Daoy (cell line): Measurements from ENCODE around the gene SDHA. TPM values are rescaled to one million over a fixed set of nuclear protein-coding genes. Genes with fewer than 3 reads are reported as not detected.

Experiments
- DNase-seq: peaks from one replicate; pipeline ENCODE4 v3.0.0-alpha.2; 2015; ENCODE audit warnings: low read depth
- total RNA-seq: library from RNA; depleted of rRNA; stranded (reverse); fragments of >200 nt; shearing (Covaris generic); gene quantifications from 2 replicates; pipeline ENCODE4 v1.2.3, GENCODE V29; 2014

SDHA gene
- total RNA-seq, 1 experiment from 2014 or later, result 97.6 TPM

DNA sequence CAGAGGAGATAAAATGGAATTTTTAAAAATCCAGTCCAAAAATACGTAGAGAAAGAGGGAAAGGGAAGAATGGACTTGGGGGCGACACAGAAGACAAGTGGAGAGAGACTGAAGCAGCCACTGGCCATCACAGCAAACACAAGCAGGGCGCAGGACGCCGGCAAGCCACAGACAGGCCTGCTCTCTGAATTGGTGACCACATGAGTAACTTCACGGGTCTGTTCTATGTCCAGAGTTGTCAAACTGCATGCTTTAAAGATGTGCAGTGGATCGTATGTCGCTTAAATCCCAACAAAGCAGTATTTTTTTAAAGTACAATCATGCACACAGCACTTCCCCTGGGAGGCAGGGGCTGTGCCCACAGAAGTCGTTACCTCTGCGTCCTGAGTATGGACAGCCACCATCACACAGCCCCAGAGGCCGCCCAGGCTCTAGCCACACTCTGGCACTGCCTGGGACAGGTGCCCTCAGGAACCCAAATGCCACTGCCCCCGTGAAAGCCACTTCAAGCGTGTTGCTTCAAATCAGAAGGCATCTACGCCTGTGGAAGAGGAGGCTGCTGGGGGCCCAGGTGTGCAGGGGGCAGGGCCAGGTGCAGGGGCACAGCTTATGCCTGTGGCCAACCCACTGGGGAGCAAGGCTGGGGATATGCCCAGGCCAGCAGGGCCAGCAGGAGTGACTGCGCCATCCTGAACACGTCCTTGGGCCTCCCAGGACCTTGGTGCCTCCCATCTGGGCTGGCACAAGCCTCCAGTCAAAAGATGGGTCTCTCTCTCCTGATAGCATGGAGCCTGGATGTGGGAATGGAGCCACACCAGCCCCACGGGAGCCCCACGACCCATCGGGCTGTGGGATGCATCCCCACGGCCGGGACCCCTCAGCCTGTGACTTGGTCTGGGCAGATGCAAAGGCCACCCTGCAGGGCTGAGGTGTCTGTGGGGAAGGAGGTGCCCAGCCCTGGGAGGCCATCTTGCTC lies 32.7 kb upstream of the SDHA start:
- DNase-seq, result no peak

DNA sequence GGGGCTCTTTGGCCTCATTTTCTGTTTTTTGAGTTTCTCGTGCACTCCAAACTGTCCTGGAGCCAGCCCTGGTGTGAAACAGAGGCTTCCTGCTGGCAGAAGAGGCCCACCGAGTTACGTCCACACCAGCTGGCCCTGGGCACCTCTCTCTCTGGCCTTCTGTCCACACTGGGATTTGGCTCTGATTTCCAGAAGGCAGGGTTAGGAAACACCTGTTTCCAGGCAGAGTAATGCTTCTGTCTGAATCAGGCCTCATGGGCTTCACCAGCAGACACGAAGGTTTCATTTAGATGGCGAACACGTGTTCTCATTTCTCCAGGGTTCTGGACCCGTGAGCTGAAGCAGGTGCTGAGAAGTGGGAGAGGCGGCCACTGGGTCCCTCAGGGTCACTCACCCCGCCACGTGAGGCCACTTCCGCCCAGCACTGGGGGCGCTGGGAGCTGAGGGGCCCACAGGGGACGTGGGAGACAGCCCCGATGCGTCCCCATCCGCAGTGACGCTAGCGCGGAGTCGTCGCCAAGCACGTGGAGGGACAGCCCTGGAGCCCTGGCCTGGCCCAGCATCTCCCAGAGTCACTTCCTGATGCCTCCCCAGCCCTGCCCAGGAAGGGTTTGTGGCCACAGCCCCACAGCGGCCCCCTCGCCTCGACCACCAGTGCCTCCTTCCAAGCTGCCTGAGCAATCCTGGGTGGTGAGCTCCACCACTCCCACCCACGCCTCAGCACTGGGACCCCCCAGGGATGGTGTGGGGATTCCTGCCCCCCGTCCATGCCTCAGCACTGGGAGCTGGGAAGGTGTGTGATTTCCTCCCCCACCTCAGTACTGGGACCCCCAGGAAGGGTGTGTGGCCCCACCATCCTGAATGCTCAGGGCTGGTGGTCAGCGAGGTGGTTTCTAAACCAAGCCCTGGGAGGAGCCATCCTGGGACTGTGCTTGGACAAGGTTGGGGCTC lies 31.8 kb upstream of the SDHA start:
- no peak for DNase-seq

DNA sequence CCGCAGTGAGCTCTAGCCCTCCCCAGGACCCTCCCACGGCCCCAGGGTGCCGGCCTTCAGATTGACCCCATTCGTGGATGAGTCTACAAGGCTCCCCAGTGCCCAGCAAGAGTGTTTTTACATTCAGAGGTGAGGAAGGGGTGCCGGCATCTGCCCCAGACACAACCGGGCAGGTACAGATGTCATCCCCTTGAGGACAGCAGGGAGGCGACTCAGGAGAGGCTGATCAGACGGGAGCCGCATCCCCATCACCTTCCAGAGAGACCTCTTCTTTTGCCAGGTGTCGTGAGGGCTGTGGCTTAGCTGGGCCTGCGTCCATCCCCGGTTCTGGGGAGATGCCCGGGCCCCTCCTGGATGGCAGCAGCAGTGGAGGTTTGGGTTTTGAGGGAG lies 31.1 kb upstream of the SDHA start:
- DNase-seq, result no peak

DNA sequence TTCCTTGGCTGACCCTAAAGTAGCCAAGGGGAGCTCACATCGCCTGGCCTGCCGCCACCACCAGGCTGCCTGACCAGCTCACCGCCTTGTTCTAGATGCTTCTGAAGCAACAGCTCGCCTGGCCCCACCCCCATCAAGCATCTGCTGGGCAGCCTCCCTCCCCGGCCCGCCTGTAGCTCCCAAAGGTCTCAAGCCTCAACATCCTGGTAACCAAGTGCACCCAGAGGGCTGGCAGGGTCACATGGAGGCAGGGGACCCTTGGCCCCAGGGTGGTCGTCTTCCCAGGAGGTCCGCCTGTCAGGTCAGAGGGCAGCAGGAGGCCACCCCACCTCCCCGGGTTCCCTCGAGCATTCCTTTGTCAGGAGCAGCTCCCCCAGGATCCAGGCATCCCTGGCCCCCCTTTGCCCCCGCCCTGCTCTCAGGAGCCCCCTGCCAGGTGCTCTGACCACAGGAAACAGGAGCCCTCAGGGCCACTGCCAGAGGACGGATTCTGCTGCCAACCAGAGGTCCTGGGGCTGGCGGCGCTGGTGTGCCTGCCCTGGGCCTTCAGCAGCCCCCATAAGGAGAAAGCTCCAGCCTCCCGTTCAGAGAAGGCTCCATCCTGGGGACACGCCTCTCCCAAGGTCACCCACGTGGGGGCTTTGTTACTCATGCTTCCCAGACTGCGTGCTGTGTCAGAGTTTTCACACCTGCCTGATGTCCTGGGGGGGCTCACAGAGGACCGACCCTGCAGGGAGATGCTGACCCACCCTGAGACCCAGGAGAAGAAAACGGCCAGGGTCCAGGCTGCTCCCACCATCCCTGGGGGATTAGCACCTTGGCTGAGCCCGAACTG lies 30.3 kb upstream of the SDHA start:
- peak; percentile 35 for DNase-seq

DNA sequence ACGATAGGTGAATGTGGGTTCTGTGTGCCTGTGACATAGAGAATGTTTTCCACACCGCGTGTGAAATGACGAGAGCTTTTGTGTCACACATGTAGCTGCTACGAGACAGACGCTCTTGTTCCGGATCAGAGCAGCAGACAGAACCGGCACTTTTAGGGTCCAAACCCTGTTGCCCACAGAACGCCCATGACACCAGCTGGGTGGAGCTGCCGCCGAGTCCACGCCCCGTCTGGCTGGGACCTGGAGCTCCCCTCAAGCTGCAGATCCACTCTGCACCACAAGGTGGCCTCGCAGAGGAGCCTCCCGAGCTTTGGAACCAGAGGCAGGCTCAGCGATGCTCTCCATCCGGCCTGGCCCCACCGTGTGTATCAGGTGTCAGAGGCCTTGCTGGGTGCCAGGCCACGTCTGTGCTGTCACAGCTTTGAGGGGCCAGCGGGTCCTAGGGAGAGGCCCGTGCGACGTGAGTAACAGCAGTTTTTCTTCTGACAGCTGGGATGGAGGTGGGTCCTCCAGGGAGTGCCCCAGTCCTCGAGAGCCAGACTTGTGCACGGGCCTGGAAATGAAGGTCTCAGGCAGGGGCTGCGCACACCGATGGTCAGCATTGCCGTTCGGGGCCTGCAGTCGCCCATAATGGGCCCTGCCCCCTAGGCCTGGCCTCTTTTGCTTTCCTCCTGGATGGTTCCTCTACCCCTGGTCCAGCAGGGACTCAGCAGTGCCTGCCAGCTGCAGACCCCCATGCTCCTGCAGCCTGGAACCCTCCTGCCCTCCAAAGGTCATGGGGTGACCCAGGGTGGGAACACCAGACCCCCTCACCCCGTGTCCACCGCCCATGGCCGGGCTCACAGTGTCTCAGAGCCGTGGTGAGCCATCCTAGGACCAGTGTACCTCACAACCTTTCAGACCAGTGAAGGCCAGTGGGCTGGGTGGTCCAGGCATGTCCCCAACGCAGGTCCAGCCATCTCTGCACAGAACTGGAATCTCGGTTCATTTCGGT lies 29.3 kb upstream of the SDHA start:
- peak; percentile 93 for DNase-seq

DNA sequence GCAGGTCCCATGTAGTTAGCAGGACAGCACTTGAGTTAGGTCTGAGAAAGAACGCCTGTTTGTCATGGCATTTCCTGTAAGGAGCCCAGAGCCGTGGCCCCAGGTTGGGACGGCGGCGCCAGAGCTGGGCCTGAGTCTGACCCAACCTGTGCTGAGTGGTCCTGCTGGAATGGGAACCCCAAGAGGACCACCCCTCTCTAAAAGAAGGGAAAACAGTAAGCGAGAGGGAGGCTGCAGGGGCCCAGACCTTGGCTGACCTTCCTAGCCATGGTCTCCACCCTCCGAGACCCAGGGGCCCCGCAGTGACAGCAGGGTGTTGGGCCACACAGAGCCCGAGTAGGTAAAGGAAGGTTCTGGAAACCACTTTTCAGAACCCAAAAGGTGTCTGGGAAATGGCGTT lies 28.6 kb upstream of the SDHA start:
- no peak for DNase-seq

DNA sequence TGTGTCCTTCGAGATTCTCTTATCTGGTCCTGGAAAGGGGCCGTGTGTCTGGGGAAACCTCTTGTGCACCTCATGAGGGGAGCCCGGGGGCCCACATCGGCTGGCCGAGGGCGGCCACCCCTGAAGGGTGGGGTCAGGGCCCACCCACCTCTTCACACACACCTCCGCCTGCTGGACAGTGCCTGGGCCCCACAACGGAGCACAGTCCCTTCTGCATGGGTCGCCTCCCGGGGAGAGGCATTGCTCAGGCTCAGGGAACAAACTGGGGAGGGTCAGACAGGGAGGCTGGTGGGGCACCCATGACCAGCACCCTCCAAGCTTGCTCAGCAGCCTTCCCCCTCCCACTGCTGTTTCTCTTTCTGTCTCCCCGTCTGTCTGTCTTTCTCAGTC lies 28.1 kb upstream of the SDHA start:
- DNase-seq, result no peak

DNA sequence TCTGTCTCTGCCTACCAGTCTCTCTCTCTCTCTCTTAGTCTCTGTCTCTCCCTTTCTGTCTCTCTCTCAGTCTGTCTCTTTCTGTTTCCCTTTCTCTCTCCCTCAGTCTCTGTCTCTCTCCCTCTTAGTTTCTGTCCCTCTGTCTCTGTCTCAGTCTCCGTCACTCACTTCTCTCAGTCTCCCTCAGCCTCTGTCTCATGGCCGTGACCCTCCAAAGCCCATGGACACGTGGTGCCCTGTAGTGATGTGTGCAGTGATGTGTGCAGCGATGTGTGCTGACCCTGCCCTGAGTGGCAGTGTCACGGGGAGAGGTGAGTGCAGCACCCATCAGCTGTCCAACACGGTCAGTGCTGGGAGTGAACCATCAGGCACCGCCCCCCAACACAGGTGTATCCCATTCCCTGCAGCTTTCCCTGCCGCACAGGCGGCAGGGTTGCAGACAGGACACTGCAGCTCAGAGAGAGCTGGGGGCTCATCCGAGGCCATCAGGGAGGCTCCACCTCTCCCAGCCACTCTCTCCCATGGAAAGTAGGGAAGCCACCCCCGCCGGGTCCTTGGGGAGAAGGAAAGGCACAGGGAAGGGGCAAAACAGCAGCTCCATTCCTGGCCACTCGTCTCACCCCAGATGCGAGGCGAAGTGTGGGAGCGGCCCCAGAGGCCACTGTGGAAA lies 27.6 kb upstream of the SDHA start:
- no peak for DNase-seq

DNA sequence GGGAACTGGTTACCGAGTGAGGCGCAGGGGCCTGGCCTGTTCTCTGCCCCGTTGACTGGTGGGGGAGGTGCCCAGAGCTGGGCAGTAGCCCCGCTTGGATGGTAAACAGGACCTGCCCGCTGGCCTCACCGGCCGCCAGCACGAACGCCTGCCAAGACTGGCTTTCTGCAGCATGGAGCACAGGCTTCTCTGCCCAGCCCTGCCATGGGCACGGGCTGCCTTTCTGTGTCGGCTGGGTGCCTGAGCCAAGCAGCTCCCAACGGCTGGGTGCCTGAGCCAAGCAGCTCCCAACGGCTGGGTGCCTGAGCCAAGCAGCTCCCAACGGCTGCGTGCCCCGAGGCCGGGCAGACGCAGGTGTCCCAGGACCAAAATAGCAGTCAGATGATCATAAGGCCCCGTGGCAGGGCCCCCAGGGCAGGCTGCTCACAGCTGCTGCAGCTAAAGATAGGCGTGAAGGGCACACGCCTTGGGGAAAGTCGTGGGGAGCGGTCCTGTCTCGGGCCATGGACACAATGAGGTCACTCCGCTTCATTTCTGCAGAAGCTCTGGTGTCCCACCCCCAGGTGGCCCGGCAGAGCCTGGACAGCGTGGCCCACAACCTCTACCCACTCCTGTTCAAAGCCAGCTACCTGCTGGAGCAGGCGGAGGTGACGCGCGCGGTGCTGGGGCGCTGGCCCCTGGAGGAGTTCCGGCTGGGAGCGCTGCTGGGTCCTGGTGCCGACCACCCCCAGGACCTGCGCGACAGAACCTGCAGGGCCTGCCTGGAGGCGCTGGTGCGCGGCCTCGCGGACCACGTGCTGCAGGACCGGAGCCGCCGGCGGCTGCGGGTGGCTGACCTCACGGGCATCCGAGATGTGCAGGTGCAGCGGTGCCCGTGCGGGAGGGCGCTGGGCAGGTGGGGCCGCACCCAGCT lies 26.8 kb upstream of the SDHA start, which contains the start of gene LRRC14B:
LRRC14B (plus strand) TSS at position 460 of the 913 bp plus-strand sequence; CDS start at position 504, 44 bp downstream.
- DNase-seq, result no peak

DNA sequence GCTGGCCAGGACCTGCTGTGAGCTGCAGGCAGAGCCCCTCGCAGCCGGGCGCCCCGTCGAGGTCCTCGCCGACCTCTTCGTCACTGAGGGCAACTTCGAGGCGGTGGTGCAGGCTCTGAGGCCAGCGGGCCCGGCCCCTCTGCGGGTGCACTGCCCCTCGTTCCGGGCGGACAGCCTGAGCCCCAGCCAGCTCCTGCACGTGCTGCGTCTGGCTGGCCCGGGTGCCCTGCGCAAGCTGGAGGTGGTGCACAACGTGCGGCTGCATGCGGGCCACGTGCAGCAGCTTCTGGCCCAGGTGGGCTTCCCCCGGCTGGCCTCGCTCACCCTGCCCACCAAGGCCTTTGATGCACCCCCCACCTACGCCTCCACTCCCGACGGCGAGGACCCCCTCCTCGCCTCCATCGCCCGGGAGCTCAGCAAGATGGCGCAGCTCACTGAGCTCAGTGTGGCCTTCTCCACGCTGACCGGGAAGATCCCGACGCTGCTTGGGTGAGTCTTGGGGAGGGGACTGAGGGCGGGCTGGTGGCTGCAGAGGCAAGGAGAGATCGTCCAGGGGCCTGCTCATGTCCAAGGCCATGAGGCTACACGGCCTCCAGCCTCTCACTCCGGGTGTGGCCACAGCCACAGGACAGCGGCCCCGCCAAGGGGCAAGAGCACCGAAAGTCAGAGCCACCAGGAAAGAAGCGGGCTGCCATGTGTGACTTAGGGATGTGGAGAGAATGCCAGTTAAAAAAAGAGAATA lies 26.0 kb upstream of the SDHA start:
- no peak for DNase-seq

DNA sequence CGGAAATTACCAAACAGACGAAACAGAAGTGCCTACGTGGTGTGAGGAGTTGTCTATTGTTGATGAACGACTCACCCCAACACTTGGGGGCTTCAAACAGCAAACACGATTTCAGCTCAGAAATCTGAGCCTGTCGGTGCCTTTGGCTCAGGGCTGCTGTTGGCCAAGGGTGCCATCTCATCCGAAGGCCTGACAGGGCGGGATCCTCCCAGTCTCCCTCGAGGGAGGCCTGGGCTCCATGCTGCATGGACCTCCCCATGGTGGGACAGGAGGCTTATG lies 25.5 kb upstream of the SDHA start:
- no peak for DNase-seq

DNA sequence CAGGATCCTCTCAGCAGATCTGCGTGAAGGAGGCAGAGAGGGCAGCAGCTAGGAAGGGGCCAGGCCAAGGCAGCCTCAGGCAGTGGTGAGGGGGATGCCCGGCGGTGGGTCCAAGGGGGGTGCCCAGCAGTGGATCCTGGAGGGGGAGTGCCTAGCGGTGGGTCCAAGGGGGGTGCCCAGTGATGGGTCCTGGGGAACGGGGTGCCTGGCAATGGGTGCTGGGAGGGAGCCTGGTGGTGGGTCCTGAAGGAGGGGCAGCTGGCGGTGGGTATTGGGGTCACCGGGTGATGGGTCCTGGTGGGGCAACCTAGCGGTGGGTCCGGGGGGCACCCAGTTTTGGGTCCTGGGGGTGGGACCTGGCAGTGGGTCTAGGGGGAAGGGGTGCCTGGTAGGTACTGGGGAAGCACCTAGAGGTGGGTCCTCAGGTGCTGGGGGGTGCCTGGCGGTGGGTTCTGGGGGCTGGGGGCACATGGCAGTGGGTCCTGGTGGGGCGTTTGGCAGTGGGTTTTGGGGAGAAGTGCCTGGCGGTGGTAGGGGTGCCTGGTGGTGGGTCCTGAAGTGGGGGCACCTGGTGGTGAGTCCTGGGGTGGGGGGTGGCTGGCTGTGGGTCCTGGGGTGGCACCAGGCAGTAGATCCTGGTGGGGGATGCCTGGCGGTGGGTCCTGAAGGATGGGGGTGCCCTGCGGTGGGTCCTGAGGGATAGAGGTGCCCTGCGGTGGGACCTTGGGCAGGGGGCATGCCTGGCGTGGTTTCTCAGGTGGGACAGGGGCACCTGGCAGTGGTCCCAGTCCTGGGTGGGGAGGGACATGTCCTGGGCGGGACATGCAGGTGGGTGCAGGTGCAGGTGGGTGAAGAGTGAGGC lies 24.9 kb upstream of the SDHA start:
- no peak for DNase-seq

DNA sequence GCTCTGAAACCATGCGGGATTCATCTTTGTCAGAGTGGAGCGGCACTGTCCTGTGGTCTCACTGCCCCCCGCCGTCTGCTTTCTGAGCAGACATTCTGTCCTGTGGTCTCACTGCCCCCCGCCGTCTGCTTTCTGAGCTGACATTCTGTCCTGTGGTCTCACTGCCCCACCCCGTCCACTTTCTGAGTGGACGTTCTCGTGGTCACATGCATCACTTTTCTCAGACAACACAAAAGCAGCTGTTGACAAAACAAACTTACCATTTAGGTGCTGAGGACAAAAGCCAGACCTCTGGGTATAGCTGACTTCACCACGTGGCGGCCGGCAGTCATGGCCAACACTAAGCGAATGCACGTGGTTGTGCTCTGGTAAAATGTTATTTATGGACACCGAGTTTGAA lies 24.0 kb upstream of the SDHA start:
- DNase-seq, result no peak

DNA sequence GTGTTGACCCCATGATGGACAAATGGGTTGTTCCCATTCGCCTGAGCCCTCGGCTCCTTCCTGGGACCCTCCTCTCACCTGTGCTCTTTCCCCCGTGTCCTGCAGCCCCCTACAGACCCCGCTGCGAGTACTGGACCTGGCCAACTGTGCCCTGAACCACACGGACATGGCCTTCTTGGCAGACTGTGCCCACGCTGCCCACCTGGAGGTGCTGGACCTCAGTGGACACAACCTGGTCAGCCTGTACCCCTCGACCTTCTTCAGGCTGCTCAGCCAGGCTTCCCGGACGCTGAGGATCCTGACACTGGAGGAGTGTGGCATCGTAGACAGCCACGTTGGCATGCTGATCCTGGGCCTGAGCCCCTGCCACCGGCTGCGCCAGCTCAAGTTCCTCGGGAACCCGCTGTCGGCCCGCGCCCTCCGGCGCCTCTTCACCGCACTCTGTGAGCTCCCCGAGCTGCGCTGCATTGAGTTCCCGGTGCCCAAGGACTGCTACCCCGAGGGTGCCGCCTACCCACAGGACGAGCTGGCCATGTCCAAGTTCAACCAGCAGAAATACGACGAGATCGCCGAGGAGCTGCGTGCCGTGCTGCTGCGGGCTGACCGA lies 23.4 kb upstream of the SDHA start:
- no peak for DNase-seq

DNA sequence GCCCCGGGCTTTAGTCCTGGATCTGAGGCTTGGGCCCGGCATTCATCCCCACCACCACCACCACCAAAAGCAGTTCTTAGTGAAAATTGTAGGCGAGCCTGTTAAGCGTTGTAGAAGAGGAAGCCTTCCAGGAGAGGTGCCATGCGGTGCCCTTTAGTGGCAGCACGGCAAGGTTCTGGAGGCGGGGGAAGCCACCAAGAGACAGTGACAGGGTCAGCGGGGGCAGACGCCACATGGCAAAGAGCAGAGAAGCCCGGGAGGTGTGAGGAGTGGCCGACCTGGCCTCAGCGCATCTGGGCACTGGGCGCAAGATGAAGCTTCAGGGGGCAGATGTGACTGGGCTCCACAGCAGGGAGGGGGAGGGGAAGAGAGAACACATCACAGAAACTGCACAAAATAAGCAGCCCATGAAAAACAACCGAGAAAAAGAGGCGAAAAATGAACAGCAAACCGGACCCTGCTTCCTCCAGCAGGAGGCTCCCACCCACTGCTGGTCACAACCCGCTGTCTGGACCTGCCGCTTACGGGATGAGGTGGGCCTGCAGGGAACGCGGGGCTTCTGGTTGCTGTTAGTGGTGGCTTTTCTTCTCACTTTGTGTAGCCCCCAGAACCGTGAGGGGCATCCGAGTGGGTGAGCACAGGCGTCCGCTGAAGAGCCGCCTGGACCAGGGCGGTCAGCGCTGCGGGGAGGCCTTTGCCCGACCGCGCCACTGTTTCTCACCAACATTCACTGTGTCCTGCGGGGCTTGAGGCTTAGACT lies 22.5 kb upstream of the SDHA start:
- DNase-seq, result no peak

DNA sequence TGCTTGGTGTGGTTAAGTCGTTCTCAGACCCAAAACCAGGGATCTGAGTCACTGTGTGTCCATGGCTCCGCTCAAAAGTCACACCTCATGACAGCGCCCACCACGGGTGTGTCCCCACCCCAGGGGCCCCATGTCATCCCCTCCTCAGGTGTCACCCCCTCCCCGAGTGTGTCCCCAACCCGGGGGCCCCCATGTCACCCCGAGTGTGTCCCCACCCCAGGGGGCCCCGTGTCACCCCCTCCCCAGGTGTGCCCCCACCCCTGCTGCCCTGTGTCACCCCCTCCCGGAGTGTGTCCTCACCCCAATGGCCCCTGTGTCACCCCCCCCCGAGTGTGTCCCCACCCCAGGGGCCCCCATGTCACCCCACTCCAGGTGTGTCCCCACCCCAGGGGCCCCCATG lies 21.8 kb upstream of the SDHA start:
- no peak for DNase-seq
